Gastroesophageal sphincter (tissue), 3 donors: ENCODE results near the gene TLX3.

Experiments used
- EP300 ChIP-seq: sonication (generic); formaldehyde crosslinking; IDR thresholded peaks from one replicate; pipeline ENCODE4 v1.6.1; 2017; ENCODE audit warnings: antibody characterized with exemption, mild to moderate bottlenecking
- POLR2A ChIP-seq, 2 donors: fragments of 450-650 bp; IDR thresholded peaks; one replicate each; pipeline ENCODE4 v1.6.1; 2017; ENCODE audit warnings: antibody characterized with exemption in 2 of 2, mild to moderate bottlenecking in 2 of 2, moderate library complexity in 1 of 2
- TF ChIP-seq, protein P1 (sequence below), 4 experiments: fragments of 200-600 bp in 2 of 4; fragments of 450-650 bp in 2 of 4; sonication (generic) in 1 of 4; IDR thresholded peaks; one replicate each; pipeline ENCODE4 v1.5.1; 2017 to 2019; ENCODE audit warnings: antibody characterized with exemption in 4 of 4, mild to moderate bottlenecking in 2 of 4, moderate library complexity in 2 of 4

DNA sequence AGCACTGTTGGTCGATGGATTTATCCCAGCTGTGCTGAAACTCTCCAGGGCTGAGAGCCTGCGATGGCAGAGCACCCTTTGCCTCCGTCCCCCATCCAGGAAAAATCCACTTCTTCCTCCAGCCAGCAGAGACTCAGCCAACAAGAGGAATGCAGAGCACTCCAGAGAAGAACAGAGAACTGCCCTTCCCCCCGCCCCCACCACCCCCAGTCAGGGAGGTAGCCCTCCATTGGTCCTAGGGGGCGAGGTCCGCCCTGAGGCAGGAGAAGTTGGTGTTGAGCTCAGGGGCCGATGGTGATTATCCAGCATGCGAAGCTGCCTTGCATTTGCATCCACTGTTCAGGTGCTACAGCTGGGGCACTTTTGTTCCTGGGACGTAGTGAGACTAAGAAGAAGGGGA lies 9.0 kb downstream of the TLX3 start:
- TF ChIP-seq POLR2A (IDR thresholded peaks at IDR 0.05) (no peak), EP300 (no peak)
- TF ChIP-seq, protein P1, sequence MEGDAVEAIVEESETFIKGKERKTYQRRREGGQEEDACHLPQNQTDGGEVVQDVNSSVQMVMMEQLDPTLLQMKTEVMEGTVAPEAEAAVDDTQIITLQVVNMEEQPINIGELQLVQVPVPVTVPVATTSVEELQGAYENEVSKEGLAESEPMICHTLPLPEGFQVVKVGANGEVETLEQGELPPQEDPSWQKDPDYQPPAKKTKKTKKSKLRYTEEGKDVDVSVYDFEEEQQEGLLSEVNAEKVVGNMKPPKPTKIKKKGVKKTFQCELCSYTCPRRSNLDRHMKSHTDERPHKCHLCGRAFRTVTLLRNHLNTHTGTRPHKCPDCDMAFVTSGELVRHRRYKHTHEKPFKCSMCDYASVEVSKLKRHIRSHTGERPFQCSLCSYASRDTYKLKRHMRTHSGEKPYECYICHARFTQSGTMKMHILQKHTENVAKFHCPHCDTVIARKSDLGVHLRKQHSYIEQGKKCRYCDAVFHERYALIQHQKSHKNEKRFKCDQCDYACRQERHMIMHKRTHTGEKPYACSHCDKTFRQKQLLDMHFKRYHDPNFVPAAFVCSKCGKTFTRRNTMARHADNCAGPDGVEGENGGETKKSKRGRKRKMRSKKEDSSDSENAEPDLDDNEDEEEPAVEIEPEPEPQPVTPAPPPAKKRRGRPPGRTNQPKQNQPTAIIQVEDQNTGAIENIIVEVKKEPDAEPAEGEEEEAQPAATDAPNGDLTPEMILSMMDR (IDR thresholded peaks at IDR 0.05) = no peak
